HepG2 (cell line): ENCODE data around the gene CIAO3. TPM values are rescaled to one million over a fixed set of nuclear protein-coding genes. Genes with fewer than 3 reads are reported as not detected.

ENCODE experiments used
- ELF1 ChIP-seq: sonication (generic); formaldehyde crosslinking; IDR thresholded peaks from 2 replicates; pipeline ENCODE4 v1.4.0; 2020; ENCODE audit warnings: missing genetic modification reagents
- EP300 ChIP-seq, 3 experiments: sonication (generic) in 1 of 3; formaldehyde crosslinking in 1 of 3; IDR thresholded peaks; 2 replicates each; pipeline versions ENCODE4 v1.5.1 to v1.6.1; 2011 to 2020; ENCODE audit warnings: low read depth in 2 of 3, low read length in 2 of 3, borderline replicate concordance in 1 of 3, improper control_type of control experiment in 1 of 3, mild to moderate bottlenecking in 1 of 3, missing genetic modification reagents in 1 of 3, moderate library complexity in 1 of 3
- FOXA3 ChIP-seq: IDR thresholded peaks from 2 replicates; pipeline ENCODE4 v1.6.1; 2016; ENCODE audit warnings: missing genetic modification reagents, missing compliant biosample characterization
- KDM1A ChIP-seq: IDR thresholded peaks from 2 replicates; pipeline ENCODE4 v1.6.1; 2016; ENCODE audit warnings: missing compliant biosample characterization
- MYC ChIP-seq: sonication (generic); formaldehyde crosslinking; IDR thresholded peaks from 2 replicates; pipeline ENCODE4 v1.9.0; 2021; ENCODE audit warnings: missing genetic modification reagents, borderline replicate concordance
- STAG1 ChIP-seq: sonication (generic); formaldehyde crosslinking; IDR thresholded peaks from 2 replicates; pipeline ENCODE4 v1.4.0; 2020; ENCODE audit warnings: missing genetic modification reagents
- TAF1 ChIP-seq: sonication (generic); formaldehyde crosslinking; IDR thresholded peaks from 2 replicates; pipeline ENCODE4 v1.4.0; 2020; ENCODE audit warnings: missing genetic modification reagents
- ZBTB38 ChIP-seq: sonication (generic); formaldehyde crosslinking; IDR thresholded peaks from 2 replicates; pipeline ENCODE4 v1.5.1; 2020; ENCODE audit warnings: mild to moderate bottlenecking, missing genetic modification reagents
- ZNF180 ChIP-seq: sonication (generic); formaldehyde crosslinking; IDR thresholded peaks from 2 replicates; pipeline ENCODE4 v1.4.0; 2020; ENCODE audit warnings: low read depth, missing genetic modification reagents, borderline replicate concordance
- ZNF326 ChIP-seq: sonication (generic); formaldehyde crosslinking; IDR thresholded peaks from 2 replicates; pipeline ENCODE4 v1.4.0; 2020; ENCODE audit warnings: missing genetic modification reagents, borderline replicate concordance
- ZNF343 ChIP-seq: sonication (generic); formaldehyde crosslinking; IDR thresholded peaks from 2 replicates; pipeline ENCODE4 v1.4.0; 2020; ENCODE audit warnings: mild to moderate bottlenecking, missing genetic modification reagents
- ZNF574 ChIP-seq: sonication (generic); formaldehyde crosslinking; IDR thresholded peaks from 2 replicates; pipeline ENCODE4 v1.4.0; 2020; ENCODE audit warnings: missing genetic modification reagents
- ZNF687 ChIP-seq: sonication (generic); formaldehyde crosslinking; IDR thresholded peaks from 2 replicates; pipeline ENCODE4 v1.5.1; 2020; ENCODE audit warnings: mild to moderate bottlenecking, missing genetic modification reagents, moderate library complexity
- ZNF768 ChIP-seq: sonication (generic); formaldehyde crosslinking; IDR thresholded peaks from 2 replicates; pipeline ENCODE4 v1.4.0; 2020; ENCODE audit warnings: missing genetic modification reagents
- ZSCAN12 ChIP-seq: sonication (generic); formaldehyde crosslinking; IDR thresholded peaks from 2 replicates; pipeline ENCODE4 v1.9.0; 2021; ENCODE audit warnings: mild to moderate bottlenecking, missing genetic modification reagents
- polyA plus RNA-seq, 8 experiments: library from polyadenylated mRNA; depleted of rRNA in 3 of 8; stranded (reverse) in 7 of 8; unstranded in 1 of 8; fragments of >200 nt; fragmentation: Illumina TruSeq in 4 of 8; extraction: Trizol in 4 of 8; gene quantifications; 2 replicates each; pipeline versions ENCODE4 v1.2.1 to v1.2.3, GENCODE V29; 2011 to 2016; ENCODE audit warnings: low read depth in 4 of 8, missing spikeins in 1 of 8, mixed read lengths in 1 of 8; ENCODE audit not compliant: insufficient read depth in 1 of 8
- total RNA-seq, 5 experiments: library from RNA; depleted of rRNA; stranded (reverse); fragments of >200 nt; fragmentation: Illumina TruSeq; extraction: Trizol; gene quantifications; 2 replicates each; pipeline ENCODE4 v1.2.3, GENCODE V29; 2016; ENCODE audit warnings: low read depth in 1 of 5
- TF ChIP-seq, protein P1 (sequence below): IDR thresholded peaks from 2 replicates; pipeline ENCODE4 v1.6.1; 2016; ENCODE audit warnings: mild to moderate bottlenecking, missing biosample characterization, missing genetic modification reagents
- TF ChIP-seq, protein P2 (sequence below): sonication (generic); formaldehyde crosslinking; IDR thresholded peaks from 2 replicates; pipeline ENCODE4 v1.5.0; 2020; ENCODE audit warnings: mild to moderate bottlenecking, missing genetic modification reagents
- TF ChIP-seq, protein P3 (sequence below): sonication (generic); formaldehyde crosslinking; IDR thresholded peaks from 2 replicates; pipeline ENCODE4 v1.4.0; 2020; ENCODE audit warnings: mild to moderate bottlenecking, low read depth, missing genetic modification reagents

CIAO3 gene
- total and polyA plus RNA-seq, 2 of the 13 experiments (the other 11 are each of a cell fraction or from before 2014, with no cell fraction given): 21.7 to 25.0 TPM

DNA sequence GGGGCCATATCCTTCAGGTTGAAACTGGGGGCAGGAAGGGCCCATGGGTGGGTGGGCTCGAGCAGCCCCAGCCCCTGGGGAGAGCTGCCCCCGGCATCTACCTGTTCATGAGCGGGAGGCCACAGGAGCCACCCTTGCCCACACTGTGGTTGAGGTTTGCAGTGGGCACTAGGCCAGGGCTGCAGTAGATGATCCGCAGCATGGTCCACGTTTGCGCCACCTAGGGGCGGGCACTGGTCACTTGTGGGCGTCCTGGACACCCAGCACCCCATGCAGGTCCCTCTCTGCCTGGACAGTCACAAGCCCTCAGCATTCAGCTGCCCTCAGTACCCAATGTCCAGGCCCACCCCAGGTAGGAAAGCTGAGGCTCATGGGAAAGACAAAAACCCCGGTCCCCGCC, 54.8 kb downstream of the CIAO3 start (continued):
- TF ChIP-seq FOXA3 (CRISPR knock-in tag) (no peak), ZNF180 (no peak), STAG1 (peak; percentile 47), ZNF574 (peak; percentile 82), ELF1 (CRISPR knock-in tag) (no peak), ZNF343 (no peak), ZBTB38 (CRISPR knock-in tag) (0 out of 2 replicates have a peak, but pooled peaks have one; percentile 30), ZNF768 (CRISPR knock-in tag) (no peak), ZNF687 (0 out of 2 replicates have a peak, but pooled peaks have one; percentile 28), EP300 (IDR thresholded peaks at IDR 0.05; ENCODE audit: low read depth in 2 of 2, low read length in 2 of 2) (no peak), EP300 (CRISPR knock-in tag; IDR thresholded peaks at IDR 0.05; ENCODE audit: borderline replicate concordance) (no peak), MYC (CRISPR knock-in tag) (peak; percentile 42; the same call in 1 of the 2 replicates), ZNF326 (CRISPR knock-in tag) (no peak), KDM1A (CRISPR knock-in tag) (no peak), ZSCAN12 (CRISPR knock-in tag) (no peak), TAF1 (no peak)
- TF ChIP-seq, protein P1, sequence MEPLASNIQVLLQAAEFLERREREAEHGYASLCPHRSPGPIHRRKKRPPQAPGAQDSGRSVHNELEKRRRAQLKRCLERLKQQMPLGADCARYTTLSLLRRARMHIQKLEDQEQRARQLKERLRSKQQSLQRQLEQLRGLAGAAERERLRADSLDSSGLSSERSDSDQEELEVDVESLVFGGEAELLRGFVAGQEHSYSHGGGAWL (CRISPR knock-in tag): no peak
- TF ChIP-seq, protein P2, sequence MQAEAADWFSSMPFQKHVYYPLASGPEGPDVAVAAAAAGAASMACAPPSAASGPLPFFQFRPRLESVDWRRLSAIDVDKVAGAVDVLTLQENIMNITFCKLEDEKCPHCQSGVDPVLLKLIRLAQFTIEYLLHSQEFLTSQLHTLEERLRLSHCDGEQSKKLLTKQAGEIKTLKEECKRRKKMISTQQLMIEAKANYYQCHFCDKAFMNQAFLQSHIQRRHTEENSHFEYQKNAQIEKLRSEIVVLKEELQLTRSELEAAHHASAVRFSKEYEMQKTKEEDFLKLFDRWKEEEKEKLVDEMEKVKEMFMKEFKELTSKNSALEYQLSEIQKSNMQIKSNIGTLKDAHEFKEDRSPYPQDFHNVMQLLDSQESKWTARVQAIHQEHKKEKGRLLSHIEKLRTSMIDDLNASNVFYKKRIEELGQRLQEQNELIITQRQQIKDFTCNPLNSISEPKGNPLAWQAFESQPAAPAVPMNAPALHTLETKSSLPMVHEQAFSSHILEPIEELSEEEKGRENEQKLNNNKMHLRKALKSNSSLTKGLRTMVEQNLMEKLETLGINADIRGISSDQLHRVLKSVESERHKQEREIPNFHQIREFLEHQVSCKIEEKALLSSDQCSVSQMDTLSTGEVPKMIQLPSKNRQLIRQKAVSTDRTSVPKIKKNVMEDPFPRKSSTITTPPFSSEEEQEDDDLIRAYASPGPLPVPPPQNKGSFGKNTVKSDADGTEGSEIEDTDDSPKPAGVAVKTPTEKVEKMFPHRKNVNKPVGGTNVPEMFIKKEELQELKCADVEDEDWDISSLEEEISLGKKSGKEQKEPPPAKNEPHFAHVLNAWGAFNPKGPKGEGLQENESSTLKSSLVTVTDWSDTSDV (CRISPR knock-in tag): no peak
- TF ChIP-seq, protein P3, sequence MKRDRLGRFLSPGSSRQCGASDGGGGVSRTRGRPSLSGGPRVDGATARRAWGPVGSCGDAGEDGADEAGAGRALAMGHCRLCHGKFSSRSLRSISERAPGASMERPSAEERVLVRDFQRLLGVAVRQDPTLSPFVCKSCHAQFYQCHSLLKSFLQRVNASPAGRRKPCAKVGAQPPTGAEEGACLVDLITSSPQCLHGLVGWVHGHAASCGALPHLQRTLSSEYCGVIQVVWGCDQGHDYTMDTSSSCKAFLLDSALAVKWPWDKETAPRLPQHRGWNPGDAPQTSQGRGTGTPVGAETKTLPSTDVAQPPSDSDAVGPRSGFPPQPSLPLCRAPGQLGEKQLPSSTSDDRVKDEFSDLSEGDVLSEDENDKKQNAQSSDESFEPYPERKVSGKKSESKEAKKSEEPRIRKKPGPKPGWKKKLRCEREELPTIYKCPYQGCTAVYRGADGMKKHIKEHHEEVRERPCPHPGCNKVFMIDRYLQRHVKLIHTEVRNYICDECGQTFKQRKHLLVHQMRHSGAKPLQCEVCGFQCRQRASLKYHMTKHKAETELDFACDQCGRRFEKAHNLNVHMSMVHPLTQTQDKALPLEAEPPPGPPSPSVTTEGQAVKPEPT: no peak
